Large intestine (tissue), 3 donors: ENCODE data around the gene LGSN. TPM values are rescaled to one million over a fixed set of nuclear protein-coding genes. Genes with fewer than 3 reads are reported as not detected.

ENCODE experiments used
- DNase-seq, 2 donors: peaks; one replicate each; pipeline versions ENCODE4 v3.0.0 to v3.0.0-alpha.2; 2013
- H3K27ac ChIP-seq: one replicate; pipeline ENCODE4 v1.5.1; 2013; ENCODE audit warnings: low read length
- H3K27me3 ChIP-seq: 2 replicates; pipeline ENCODE4 v1.6.1; 2013; ENCODE audit warnings: low read length; ENCODE audit not compliant: control insufficient read depth, insufficient read depth
- H3K36me3 ChIP-seq: 2 replicates; pipeline ENCODE4 v1.6.1; 2013; ENCODE audit warnings: low read length; ENCODE audit not compliant: control insufficient read depth, insufficient read depth
- H3K4me1 ChIP-seq: one replicate; pipeline ENCODE4 v1.6.1; 2013; ENCODE audit warnings: low read length; ENCODE audit not compliant: control insufficient read depth, insufficient read depth
- H3K4me3 ChIP-seq: one replicate; pipeline ENCODE4 v1.5.1; 2013; ENCODE audit warnings: low read length
- H3K9me3 ChIP-seq: one replicate; pipeline ENCODE4 v1.6.1; 2013; ENCODE audit warnings: mild to moderate bottlenecking, low read depth, low read length, moderate library complexity; ENCODE audit not compliant: control insufficient read depth
- WGBS: methylation state at CpG from one replicate; pipeline ENCODE4 v1.1.5; 2013; ENCODE audit warnings: low lambda C conversion rate; ENCODE audit not compliant: insufficient coverage; 5-methylcytosine and 5-hydroxymethylcytosine counted together
- polyA plus RNA-seq: library from polyadenylated mRNA; unstranded; fragments of 120-200 nt; gene quantifications from one replicate; pipeline ENCODE4 v1.2.1, GENCODE V29; 2013

The LGSN gene
- polyA plus RNA-seq, 1 donor, result 0.04 TPM

DNA sequence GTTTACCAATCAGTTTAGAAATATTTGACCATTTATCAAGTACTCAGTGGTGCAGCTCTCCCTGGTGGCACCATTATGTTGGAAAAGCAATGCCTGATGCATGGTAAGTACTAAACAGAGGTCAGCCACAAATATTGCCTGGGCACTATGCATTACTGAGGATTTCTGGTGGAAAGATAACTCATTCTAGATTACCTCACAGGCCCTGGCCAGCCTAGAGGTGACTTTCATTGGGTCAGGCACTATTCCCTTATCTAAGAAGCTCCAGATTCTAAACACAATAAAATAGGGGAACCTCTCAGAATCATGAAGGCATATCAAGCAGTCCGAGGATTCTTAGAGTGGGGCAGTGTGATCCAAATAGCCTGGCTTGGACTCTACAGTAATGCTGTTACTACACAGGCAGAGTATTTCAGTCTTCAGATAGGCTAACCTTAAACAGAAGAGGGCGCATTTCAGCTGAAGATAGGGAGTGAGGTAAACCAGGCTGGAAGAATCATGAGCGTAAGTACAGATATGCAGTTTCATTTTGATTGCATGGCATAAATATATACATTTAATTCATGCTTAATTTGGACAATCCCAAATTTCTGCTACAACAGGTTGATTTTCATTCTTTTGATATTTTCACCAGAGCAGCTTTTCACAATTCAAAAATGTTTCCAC is 12.1 kb downstream of the LGSN start:
- H3K4me1 ChIP-seq, result peaks cover 39% of the 10 kb centered on the region
- WGBS, result 40% methylated on average over 1 of the region's 3 CpGs
- H3K4me3 ChIP-seq, result no peak overlapping the region
- peak; percentile 26 to 48 for DNase-seq
- H3K27ac ChIP-seq, result peak overlapping the region; percentile 64
- no peaks in the 10 kb centered on the region for H3K36me3 ChIP-seq
- no peaks in the 10 kb centered on the region for H3K9me3 ChIP-seq
- no peaks in the 10 kb centered on the region for H3K27me3 ChIP-seq

DNA sequence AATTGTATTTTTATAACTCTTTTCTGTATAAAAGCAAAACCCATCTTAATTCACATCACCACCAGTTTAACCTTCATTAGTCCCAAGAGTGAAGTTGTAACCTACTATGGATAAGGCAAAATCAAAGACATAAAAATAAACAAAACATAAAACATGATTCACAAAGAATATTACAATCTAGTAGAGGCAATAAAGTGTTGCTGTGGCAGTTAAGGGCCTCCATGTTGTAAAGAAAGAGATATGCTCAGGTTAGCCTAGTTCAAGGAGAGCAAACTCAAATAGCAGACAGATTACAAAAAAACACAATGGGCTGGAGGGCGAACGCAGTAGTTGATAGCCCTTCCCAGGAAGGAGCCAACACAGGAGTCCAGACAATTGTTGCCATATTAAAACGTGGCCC is 13.4 kb downstream of the LGSN start:
- 17% methylated on average over 1 of the region's 3 CpGs for WGBS
- Histone ChIP-seq H3K4me3 (no peak overlapping the region), H3K4me1 (peaks cover 40% of the 10 kb centered on the region), H3K9me3 (no peaks in the 10 kb centered on the region), H3K27me3 (no peaks in the 10 kb centered on the region), H3K27ac (peak overlapping the region; percentile 64), H3K36me3 (no peaks in the 10 kb centered on the region)
- DNase-seq, result peak; percentile 38 to 77

DNA sequence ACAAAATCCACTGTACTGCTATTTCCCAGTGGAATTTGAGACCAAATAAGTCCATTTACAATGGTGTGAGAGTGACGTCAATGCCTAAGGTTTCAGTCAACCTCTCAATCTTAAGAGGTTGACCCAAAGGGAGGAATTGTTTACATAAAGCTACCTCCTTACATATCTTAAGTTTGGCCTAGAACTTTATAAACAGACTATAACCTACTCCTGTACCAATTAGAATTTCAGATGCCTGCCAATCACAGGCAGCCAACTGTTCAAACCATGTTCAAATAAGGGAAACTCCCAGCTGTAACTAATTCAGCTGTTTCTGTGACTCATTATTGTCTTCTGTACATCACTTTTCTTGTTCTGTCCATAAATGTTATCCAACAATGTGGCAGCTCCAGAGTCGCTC is 14.5 kb downstream of the LGSN start:
- no CpG with 5 or more reads among the region's 2 CpGs for WGBS
- no peaks in the 10 kb centered on the region for H3K27me3 ChIP-seq
- peak; percentile 16 to 81 for DNase-seq
- H3K27ac ChIP-seq, result peak overlapping the region; percentile 64
- H3K4me3 ChIP-seq, result no peak overlapping the region
- peaks cover 40% of the 10 kb centered on the region for H3K4me1 ChIP-seq
- H3K9me3 ChIP-seq, result peaks cover 3% of the 10 kb centered on the region
- H3K36me3 ChIP-seq, result no peaks in the 10 kb centered on the region

DNA sequence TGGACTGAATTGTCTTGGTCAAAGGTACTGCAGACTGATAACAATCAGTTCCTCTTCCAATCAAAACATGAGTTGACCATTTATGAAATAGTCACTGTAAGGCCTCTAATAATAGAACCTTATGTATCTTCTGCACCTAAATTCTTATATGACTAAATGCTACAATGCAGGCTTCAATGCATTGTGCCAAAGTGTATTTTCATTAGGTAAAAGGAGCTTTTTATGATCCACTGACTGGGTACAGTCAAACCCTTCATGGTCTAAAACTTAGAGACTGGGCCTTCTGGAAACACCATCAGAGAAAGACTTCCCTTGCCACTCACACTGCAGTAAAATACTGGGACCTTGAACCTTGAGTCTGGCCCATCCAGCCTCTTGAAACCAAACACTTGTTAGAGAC is 16.3 kb downstream of the LGSN start:
- Histone ChIP-seq H3K9me3 (peaks cover 9% of the 10 kb centered on the region), H3K36me3 (no peaks in the 10 kb centered on the region), H3K4me3 (no peak overlapping the region), H3K27me3 (no peaks in the 10 kb centered on the region), H3K4me1 (peaks cover 40% of the 10 kb centered on the region), H3K27ac (peak overlapping the region; percentile 64)
- DNase-seq, result peak; percentile 25 to 76

DNA sequence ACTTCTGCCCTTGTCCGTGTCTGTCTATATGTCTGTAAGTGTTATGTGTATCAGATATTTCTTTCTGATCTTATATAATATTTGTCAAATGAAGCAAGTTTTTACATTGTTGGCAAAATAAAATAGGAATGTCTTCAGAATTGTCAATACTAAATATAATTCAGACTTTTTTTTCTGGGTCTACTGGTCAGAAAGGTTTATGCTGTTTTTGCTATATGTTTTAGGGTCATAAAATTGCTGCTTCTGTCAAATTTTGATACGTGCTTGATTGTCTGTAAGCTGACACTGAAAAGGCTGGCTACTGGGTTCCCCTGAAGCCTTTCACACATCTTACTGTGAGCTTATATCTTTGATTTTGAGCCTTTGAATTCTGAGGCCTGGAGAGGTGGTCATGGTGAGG is 20.1 kb downstream of the LGSN start:
- no peak for DNase-seq
- H3K4me3 ChIP-seq, result no peak overlapping the region
- peaks cover 9% of the 10 kb centered on the region for H3K9me3 ChIP-seq
- peaks cover 20% of the 10 kb centered on the region for H3K4me1 ChIP-seq
- 86% methylated on average over 1 of the region's 2 CpGs for WGBS
- H3K36me3 ChIP-seq, result no peaks in the 10 kb centered on the region
- H3K27me3 ChIP-seq, result no peaks in the 10 kb centered on the region
- H3K27ac ChIP-seq, result no peak overlapping the region

DNA sequence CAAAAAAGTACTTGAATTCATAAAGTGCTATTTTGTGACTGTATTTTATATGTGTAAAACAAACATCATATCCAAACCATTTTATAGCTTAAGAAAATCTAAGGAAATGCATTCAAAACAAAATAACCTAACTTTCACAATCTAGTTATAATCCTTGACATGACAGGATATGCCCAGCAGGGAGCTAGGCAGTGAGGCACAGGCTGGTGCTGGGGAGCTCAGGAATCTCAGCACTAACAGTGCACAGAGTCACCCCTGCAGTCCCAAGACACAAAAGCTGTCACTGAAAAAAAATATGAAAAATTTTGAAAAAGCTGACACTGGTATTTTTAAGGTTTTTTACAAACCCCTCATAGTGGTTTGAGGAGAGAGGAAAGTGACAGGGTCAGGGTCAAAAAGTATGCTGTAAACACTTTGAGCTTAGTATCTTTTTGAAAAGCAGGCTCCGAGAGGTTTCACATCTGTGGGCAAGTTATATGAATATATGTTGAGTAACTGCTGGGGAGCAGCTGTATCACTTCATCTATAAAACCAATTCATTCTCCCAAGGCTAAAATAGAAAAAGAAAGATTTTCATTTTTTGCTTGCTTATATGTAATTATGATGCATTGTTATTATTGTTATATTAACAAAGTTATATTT is 24.1 kb downstream of the LGSN start:
- H3K4me1 ChIP-seq, result peaks cover 5% of the 10 kb centered on the region
- no CpG with 5 or more reads among the region's 1 CpG for WGBS
- DNase-seq, result no peak
- H3K27ac ChIP-seq, result no peak overlapping the region
- no peaks in the 10 kb centered on the region for H3K36me3 ChIP-seq
- H3K4me3 ChIP-seq, result no peak overlapping the region
- H3K9me3 ChIP-seq, result peaks cover 9% of the 10 kb centered on the region
- no peaks in the 10 kb centered on the region for H3K27me3 ChIP-seq

DNA sequence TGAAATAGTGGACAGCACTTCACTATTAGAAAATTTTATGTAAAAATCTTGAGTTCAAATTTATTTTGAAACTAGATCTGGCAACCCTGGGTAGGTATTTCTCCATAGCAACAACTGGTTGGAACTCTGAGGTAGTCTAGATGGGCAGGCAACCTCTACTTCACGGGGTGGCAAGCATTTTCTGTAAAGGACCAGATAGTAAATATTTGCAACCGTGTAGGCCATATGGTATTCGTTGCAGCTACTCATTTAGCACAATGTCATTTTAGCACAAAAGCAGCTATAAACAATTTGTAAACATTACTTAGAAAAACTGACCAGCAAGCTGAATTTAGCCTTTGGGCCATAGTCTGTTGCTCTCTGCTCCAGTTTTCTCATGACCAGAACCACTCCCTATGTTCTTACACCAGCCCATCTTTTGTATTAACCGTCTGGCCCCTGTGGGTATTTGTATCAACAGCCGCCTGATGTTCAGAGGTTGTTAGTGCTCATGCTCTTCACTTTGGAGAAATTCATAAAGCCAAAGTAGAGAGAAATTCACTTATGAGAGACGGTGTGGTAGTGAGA is 29.2 kb downstream of the LGSN start:
- Histone ChIP-seq H3K36me3 (no peaks in the 10 kb centered on the region), H3K4me3 (no peak overlapping the region), H3K4me1 (peaks cover 5% of the 10 kb centered on the region), H3K27ac (no peak overlapping the region), H3K9me3 (no peaks in the 10 kb centered on the region), H3K27me3 (no peaks in the 10 kb centered on the region)
- WGBS, result 100% methylated on average over 1 of the region's 6 CpGs
- no peak for DNase-seq

DNA sequence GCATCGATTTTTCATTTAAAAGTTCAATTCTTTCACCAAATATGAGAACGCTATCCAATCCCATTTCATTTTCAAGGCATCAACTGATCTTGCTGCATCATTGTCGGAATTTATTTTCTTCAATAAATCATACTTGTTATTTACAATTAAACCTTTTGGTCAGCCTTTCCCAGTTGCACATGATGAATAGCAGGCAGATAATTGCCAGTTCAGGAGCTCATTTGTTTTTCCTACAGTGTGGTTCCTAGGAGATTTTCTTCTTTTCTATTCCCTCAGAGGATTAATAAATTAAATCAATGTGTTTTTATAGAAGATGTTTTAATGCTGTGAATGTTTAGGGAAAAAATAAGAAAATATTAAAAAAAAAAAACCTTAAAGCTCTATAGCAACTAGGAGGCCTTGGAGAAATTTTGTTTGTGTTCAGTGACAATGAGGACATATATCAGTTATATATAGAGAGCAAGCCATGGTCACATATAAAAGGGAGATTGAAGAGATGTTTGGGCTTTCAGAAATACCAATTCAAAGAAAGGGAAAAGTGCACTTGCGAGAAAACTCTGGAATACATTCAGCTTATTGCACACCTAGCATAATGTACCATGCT is 30.4 kb downstream of the LGSN start:
- Histone ChIP-seq H3K36me3 (no peaks in the 10 kb centered on the region), H3K27ac (no peak overlapping the region), H3K4me1 (peaks cover 5% of the 10 kb centered on the region), H3K27me3 (no peaks in the 10 kb centered on the region), H3K4me3 (no peak overlapping the region), H3K9me3 (no peaks in the 10 kb centered on the region)
- DNase-seq, result no peak
- WGBS, result 93% methylated on average over 3 of the region's 4 CpGs

DNA sequence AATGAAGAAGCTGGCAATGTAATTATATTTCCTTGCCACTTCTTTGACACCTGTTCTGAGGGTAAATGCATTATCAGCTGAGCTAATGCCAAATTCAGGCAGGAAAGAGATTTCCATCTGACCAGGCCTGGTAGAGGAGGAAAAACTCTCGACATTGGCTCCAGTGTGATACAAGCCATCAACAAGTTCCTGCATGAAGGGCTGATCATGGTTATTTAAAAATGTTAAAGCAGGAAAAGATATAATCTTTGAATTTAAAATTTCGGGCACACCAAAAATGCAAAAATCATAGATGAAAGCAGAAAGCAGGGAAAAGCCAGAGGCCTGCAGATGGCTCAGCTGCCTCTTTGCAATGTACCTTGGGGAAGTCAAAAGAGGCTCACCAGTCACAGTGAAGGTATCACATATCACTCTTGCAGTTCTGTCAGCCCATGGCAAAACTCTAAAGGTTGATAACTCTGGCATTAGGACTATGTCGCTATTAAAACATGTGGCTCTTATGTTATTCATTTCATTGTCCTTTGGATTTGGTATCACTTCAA is 39.1 kb downstream of the LGSN start:
- DNase-seq, result no peak
- no peak overlapping the region for H3K27ac ChIP-seq
- H3K9me3 ChIP-seq, result peaks cover 2% of the 10 kb centered on the region
- H3K4me3 ChIP-seq, result no peak overlapping the region
- WGBS, result 100% methylated on average over 1 of the region's 3 CpGs
- no peaks in the 10 kb centered on the region for H3K4me1 ChIP-seq
- H3K36me3 ChIP-seq, result no peaks in the 10 kb centered on the region
- no peaks in the 10 kb centered on the region for H3K27me3 ChIP-seq

DNA sequence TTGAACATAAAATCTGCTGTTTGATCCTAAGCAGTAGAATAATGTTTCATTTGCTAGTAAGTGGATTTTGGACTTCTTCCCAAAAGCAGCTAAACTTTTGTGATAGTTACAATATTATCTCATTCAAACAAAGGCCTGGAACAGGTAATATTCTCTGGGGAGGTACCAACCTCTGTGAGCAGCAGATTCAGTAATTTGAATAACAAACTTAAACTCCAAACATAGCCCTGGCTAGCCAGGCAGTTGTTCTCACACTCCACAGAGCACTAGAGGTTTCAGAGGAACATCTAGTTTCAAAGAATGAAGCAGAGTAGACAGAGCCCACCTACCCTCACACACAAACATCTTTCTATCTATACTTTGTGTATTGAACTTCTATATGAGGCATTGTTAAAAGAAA is 40.9 kb downstream of the LGSN start:
- H3K4me1 ChIP-seq, result no peaks in the 10 kb centered on the region

More for the DNA sequence above, 40.9 kb downstream of the LGSN start:
- H3K27me3 ChIP-seq, result no peaks in the 10 kb centered on the region
- H3K9me3 ChIP-seq, result peaks cover 9% of the 10 kb centered on the region
- no peak for DNase-seq
- H3K27ac ChIP-seq, result no peak overlapping the region
- H3K36me3 ChIP-seq, result no peaks in the 10 kb centered on the region
- H3K4me3 ChIP-seq, result no peak overlapping the region
